ENCODE data around the gene SLC17A6.

Gene SLC17A6

GRCh38 chr11:22342211-22343031 is 4.2 kb downstream of the SLC17A6 start:
- no peak for DNase-seq (ENCODE audit: insufficient read length)
- FAIRE-seq = no peak
- TF ChIP-seq POLR2A (IDR thresholded peaks at IDR 0.05; ENCODE audit: low read depth, low read length) (no peak), POLR2AphosphoS5 (IDR thresholded peaks at IDR 0.05; ENCODE audit: low read depth, low read length) (no peak), TAF1 (IDR thresholded peaks at IDR 0.05; ENCODE audit: borderline replicate concordance, low read depth, low read length) (no peak)

DNA sequence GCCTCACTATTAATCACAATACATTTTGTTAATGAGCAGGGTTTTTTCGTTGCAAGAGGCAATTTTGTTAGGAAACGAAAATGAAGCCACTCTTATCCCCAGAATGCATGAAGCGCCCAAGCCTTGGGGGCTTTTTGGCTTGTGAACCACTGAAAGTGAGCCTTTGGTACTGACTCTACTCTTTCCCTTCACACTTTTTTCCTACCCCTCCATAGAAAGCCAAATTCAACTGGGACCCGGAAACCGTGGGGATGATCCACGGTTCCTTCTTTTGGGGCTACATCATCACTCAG is 4.8 kb downstream of the SLC17A6 start:
- no peak for DNase-seq (ENCODE audit: insufficient read length)
- TF ChIP-seq POLR2AphosphoS5 (IDR thresholded peaks at IDR 0.05; ENCODE audit: low read depth, low read length) (no peak), POLR2A (IDR thresholded peaks at IDR 0.05; ENCODE audit: low read depth, low read length) (no peak), TAF1 (IDR thresholded peaks at IDR 0.05; ENCODE audit: borderline replicate concordance, low read depth, low read length) (no peak)
- FAIRE-seq = no peak

GRCh38 chr11:22343371-22344032 is 5.3 kb downstream of the SLC17A6 start:
- DNase-seq (ENCODE audit: insufficient read length) = no peak
- TF ChIP-seq POLR2A (IDR thresholded peaks at IDR 0.05; ENCODE audit: low read depth, low read length) = no peak
- TF ChIP-seq TAF1 (IDR thresholded peaks at IDR 0.05; ENCODE audit: borderline replicate concordance, low read depth, low read length) = no peak
- TF ChIP-seq POLR2AphosphoS5 (IDR thresholded peaks at IDR 0.05; ENCODE audit: low read depth, low read length) = no peak
- no peak for FAIRE-seq

DNA sequence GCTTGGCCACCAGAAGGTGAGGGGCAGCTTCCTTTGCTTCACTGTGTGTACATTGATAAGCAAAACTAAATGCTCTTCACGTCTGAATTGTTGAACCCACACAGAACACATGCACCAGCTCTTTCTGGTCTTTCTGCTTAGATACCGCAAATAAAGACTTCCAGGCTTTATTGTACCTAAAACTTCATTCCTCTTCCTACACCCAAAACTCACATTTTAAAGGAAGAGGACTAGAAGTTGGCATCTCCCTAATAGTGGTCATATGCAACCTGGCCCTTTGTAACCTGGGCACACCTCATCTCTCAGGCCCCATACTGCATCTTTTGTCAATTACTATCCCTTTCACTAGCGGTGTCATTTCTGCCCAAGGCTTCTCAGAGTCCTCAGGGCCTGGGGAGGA is 5.9 kb downstream of the SLC17A6 start:
- no peak for FAIRE-seq
- no peak for DNase-seq (ENCODE audit: insufficient read length)
- TF ChIP-seq POLR2AphosphoS5 (IDR thresholded peaks at IDR 0.05; ENCODE audit: low read depth, low read length) = no peak
- no peak for TF ChIP-seq POLR2A (IDR thresholded peaks at IDR 0.05; ENCODE audit: low read depth, low read length)
- TF ChIP-seq TAF1 (IDR thresholded peaks at IDR 0.05; ENCODE audit: borderline replicate concordance, low read depth, low read length) = no peak

- DNase-seq (ENCODE audit: insufficient read length) = no peak
- no peak for TF ChIP-seq TAF1 (IDR thresholded peaks at IDR 0.05; ENCODE audit: borderline replicate concordance, low read depth, low read length)
- TF ChIP-seq POLR2A (IDR thresholded peaks at IDR 0.05; ENCODE audit: low read depth, low read length) = no peak
- TF ChIP-seq POLR2AphosphoS5 (IDR thresholded peaks at IDR 0.05; ENCODE audit: low read depth, low read length) = no peak
- no peak for FAIRE-seq
Observed at GRCh38 chr11:22346282-22346681, 8.1 kb downstream of the SLC17A6 start.

DNA sequence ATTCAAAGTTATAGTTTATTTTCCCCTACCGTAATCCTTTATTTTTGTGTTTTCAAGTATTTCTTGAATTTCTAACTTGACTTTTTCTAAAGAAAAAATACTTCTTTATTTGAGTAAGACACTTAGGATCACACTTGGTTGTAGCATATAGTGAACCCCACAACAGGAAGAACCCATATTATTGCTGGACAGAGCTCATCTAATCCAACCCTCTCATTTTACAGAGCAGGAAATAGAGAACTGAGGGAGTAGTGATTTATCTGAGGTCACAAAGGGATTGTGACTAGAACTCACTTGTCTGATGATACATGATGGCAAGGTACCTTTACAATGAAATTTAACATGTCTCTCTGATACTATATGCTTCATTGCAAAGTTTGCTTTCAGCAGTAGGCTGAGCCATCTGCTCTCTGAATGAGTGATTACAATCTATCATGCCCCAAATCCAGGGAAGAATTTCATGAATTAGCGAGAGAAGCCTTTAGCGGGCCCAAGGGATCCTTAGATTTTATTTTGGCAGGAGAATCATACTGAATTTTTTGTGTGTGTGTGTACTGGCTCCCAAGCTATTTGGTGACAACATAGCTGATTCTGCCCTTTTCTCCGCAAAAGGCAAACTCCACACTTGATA is 9.8 kb downstream of the SLC17A6 start:
- DNase-seq (ENCODE audit: insufficient read length) (no peak), FAIRE-seq (no peak)
- no peak for TF ChIP-seq TAF1 (IDR thresholded peaks at IDR 0.05; ENCODE audit: borderline replicate concordance, low read depth, low read length)
- no peak for TF ChIP-seq POLR2AphosphoS5 (IDR thresholded peaks at IDR 0.05; ENCODE audit: low read depth, low read length)
- TF ChIP-seq POLR2A (IDR thresholded peaks at IDR 0.05; ENCODE audit: low read depth, low read length) = no peak

- FAIRE-seq = no peak
- DNase-seq (ENCODE audit: insufficient read length) = no peak
- no peak for TF ChIP-seq POLR2A (IDR thresholded peaks at IDR 0.05; ENCODE audit: low read depth, low read length)
- TF ChIP-seq TAF1 (IDR thresholded peaks at IDR 0.05; ENCODE audit: borderline replicate concordance, low read depth, low read length) = no peak
- no peak for TF ChIP-seq POLR2AphosphoS5 (IDR thresholded peaks at IDR 0.05; ENCODE audit: low read depth, low read length)
Observed at GRCh38 chr11:22349491-22349890, 11.3 kb downstream of the SLC17A6 start.

- TF ChIP-seq TAF1 (IDR thresholded peaks at IDR 0.05; ENCODE audit: borderline replicate concordance, low read depth, low read length) (no peak), POLR2A (IDR thresholded peaks at IDR 0.05; ENCODE audit: low read depth, low read length) (no peak), POLR2AphosphoS5 (IDR thresholded peaks at IDR 0.05; ENCODE audit: low read depth, low read length) (no peak)
- FAIRE-seq (no peak), DNase-seq (ENCODE audit: insufficient read length) (no peak)
Observed at GRCh38 chr11:22359295-22359694, 21.1 kb downstream of the SLC17A6 start.

DNA sequence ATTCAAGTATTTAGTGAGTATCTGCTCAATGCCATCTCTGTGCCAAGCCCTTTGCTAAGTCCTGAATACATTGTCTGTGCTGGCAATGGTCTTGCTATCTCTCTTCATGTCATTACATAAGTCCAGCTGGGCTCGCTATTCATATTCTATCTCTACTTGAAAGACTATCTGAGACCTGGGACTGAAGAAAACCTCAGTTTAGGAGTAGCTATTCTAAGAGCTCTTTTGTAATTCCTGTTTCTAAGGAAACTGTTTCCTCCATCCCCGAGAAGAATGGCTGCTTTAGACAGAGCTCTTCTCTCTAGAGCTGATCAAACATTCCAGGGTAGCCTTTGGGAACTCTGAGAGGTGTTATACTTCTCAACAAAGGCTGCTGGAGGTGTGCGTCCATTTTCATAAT is 33.0 kb downstream of the SLC17A6 start:
- no peak for FAIRE-seq
- TF ChIP-seq TAF1 (IDR thresholded peaks at IDR 0.05; ENCODE audit: borderline replicate concordance, low read depth, low read length) (no peak), POLR2A (IDR thresholded peaks at IDR 0.05; ENCODE audit: low read depth, low read length) (no peak), POLR2AphosphoS5 (IDR thresholded peaks at IDR 0.05; ENCODE audit: low read depth, low read length) (no peak)
- no peak for DNase-seq (ENCODE audit: insufficient read length)

GRCh38 chr11:22387126-22387525 is 48.9 kb downstream of the SLC17A6 start:
- DNase-seq (ENCODE audit: insufficient read length) (no peak), FAIRE-seq (no peak)
- no peak for TF ChIP-seq TAF1 (IDR thresholded peaks at IDR 0.05; ENCODE audit: borderline replicate concordance, low read depth, low read length)
- TF ChIP-seq POLR2AphosphoS5 (IDR thresholded peaks at IDR 0.05; ENCODE audit: low read depth, low read length) = no peak
- no peak for TF ChIP-seq POLR2A (IDR thresholded peaks at IDR 0.05; ENCODE audit: low read depth, low read length)

DNA sequence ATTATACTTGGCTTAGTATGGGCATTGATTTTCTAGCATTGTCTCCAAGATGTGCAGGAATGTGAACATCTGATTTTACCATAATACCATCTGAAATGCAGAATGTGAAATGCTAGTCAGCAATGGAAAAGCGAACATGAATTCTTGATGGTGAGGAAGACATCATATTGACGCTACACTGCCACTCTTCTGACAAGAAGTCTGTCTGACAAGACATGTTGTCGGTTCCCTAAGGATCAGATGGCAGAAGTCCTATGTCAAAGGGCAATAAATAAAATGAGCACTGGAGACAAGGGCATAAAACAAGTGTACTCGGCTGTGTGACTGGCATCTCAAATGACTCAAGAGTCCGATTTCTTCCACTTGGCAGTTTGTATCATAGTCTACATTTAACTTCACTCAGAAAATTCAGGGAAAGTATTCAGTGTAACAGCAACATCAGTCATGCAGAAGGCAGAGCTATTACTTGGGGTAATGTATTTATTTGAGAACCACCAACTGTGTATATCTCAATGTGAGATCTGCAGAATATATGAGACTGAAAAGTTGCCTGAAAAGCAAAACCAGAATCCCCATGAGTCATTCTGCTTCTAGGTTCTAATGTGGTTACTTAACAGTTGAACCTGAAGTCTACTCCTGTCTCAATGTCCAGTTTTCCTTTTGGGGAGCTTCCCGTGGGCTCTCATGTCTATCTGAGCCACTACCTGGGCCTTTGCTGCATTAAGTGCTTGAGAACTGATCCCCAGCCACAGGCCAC is 51.5 kb downstream of the SLC17A6 start:
- DNase-seq (ENCODE audit: insufficient read length) (no peak), FAIRE-seq (no peak)
- TF ChIP-seq POLR2A (IDR thresholded peaks at IDR 0.05; ENCODE audit: low read depth, low read length) (no peak), POLR2AphosphoS5 (IDR thresholded peaks at IDR 0.05; ENCODE audit: low read depth, low read length) (no peak), TAF1 (IDR thresholded peaks at IDR 0.05; ENCODE audit: borderline replicate concordance, low read depth, low read length) (no peak)
